Breast epithelium (tissue), 3 donors: ENCODE results near the gene THUMPD1.

ENCODE experiments used
- POLR2AphosphoS5 ChIP-seq, 3 donors: sonication (generic); formaldehyde crosslinking; IDR thresholded peaks; one replicate each; pipeline ENCODE4 v1.6.1; 2017; ENCODE audit warnings: antibody characterized with exemption in 3 of 3
- TF ChIP-seq, protein P1 (sequence below), 3 donors: fragments of 450-650 bp; IDR thresholded peaks; one replicate each; pipeline ENCODE4 v1.5.1; 2016 to 2017; ENCODE audit warnings: antibody characterized with exemption in 3 of 3, mild to moderate bottlenecking in 3 of 3, moderate library complexity in 3 of 3

DNA sequence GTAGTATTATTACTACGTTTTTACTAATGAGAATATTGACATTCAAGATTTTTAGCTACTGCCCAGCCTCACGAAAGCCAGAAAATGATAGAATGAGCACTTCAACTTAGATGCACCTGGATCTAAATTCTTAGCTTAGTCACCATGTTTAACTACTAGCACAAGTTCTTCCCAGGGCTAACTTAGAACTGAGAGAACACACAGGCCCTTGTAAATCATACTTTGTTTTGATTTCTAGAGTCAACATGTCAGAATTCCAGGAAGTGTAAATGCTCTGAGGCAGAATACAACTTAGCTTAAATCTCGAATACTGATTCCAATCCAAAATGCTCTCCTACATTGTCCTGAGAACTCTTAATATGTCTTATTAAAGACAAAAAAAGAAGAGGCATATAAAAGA lies 37.3 kb downstream of the THUMPD1 start:
- TF ChIP-seq, protein P1, sequence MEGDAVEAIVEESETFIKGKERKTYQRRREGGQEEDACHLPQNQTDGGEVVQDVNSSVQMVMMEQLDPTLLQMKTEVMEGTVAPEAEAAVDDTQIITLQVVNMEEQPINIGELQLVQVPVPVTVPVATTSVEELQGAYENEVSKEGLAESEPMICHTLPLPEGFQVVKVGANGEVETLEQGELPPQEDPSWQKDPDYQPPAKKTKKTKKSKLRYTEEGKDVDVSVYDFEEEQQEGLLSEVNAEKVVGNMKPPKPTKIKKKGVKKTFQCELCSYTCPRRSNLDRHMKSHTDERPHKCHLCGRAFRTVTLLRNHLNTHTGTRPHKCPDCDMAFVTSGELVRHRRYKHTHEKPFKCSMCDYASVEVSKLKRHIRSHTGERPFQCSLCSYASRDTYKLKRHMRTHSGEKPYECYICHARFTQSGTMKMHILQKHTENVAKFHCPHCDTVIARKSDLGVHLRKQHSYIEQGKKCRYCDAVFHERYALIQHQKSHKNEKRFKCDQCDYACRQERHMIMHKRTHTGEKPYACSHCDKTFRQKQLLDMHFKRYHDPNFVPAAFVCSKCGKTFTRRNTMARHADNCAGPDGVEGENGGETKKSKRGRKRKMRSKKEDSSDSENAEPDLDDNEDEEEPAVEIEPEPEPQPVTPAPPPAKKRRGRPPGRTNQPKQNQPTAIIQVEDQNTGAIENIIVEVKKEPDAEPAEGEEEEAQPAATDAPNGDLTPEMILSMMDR (IDR thresholded peaks at IDR 0.05), result no peak
- no peak for TF ChIP-seq POLR2AphosphoS5 (IDR thresholded peaks at IDR 0.05)
